ENCODE measurements around the gene CPZ. TPM values are rescaled to one million over a fixed set of nuclear protein-coding genes. Genes with fewer than 3 reads are reported as not detected.

CPZ gene
- polyA plus RNA-seq, 3 donors = not detected

DNA sequence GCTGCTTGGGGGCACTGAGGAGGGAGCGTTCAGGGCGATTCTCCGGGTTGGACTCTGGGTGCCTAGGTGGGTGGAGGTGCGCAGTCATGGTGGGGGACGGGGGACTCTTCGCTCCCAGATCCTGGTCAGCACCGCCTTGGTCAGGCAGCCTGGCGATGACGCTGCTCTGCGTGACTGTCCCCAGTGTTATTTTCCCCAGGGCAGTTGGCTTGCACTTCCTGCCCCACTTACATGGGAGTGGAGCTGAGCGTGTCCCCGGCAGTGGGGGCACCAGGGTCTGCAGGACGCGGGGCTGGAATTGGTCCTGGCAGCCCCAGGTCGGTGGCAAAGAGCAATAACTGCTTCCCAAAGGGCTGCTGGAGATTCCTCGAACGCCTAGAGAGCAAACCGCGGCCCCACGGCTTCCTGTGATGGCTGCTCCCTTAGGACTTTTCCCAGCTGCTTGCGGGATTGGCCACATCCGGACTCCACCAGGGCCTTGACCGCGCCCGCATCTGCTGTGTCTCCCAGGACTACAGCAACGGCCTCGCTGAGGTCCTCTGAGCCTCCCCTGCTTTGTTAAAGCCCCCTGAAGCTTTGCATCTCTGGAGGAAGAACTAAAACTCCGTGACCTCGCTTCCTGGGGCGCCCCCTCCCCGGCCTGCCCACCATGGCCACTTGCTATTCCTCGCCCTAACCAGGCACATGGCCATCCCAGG is 47.7 kb upstream of the CPZ start:
- Histone ChIP-seq H3K9me3 (replicated peaks in 1 of 2; ENCODE audit: control insufficient read depth in 1 of 2, insufficient read depth in 1 of 2, low read length in 2 of 2) (peaks cover 0 to 6% of the 10 kb centered on the region in 2 donors), H3K9ac (ENCODE audit: insufficient read depth, low read length, poor library complexity, severe bottlenecking) (no peak overlapping the region), H3K36me3 (replicated peaks in 1 of 2; ENCODE audit: control insufficient read depth in 1 of 2, insufficient read depth in 2 of 2, low read length in 2 of 2) (no peaks in the 10 kb centered on the region), H3K4me2 (replicated peaks; ENCODE audit: extremely low read depth, low read length, poor library complexity, severe bottlenecking) (no peak overlapping the region), H3K79me2 (ENCODE audit: insufficient read depth, low read length) (no peaks in the 10 kb centered on the region), H3K4me3 (replicated peaks in 1 of 3; ENCODE audit: low read depth in 2 of 3, low read length in 3 of 3) (no peak overlapping the region), H3K27me3 (ENCODE audit: control insufficient read depth in 2 of 2, insufficient read depth in 2 of 2, low read length in 2 of 2) (no peaks in the 10 kb centered on the region), H4K20me1 (ENCODE audit: insufficient read depth, low read length) (no peaks in the 10 kb centered on the region), H3K4me1 (ENCODE audit: control insufficient read depth in 1 of 2, insufficient read depth in 2 of 2, low read length in 2 of 2) (no peaks in the 10 kb centered on the region), H3K27ac (ENCODE audit: low read depth in 1 of 2, low read length in 2 of 2) (no peak overlapping the region), H2AFZ (ENCODE audit: insufficient read depth, low read depth, low read length, poor library complexity, severe bottlenecking) (no peak overlapping the region)
- no peak overlapping the region for H3K4me3 Mint-ChIP-seq
- DNase-seq = no peak
- peaks cover 2 to 7% (median 3%) of the 10 kb centered on the region in 3 donors for H3K27me3 Mint-ChIP-seq (ENCODE audit: low read depth in 3 of 3)
- intact Hi-C loops (cut with micrococcal nuclease) = no loop called here
- peaks cover 2% of the 10 kb centered on the region for H3K4me1 Mint-ChIP-seq
- TF ChIP-seq, protein P1, sequence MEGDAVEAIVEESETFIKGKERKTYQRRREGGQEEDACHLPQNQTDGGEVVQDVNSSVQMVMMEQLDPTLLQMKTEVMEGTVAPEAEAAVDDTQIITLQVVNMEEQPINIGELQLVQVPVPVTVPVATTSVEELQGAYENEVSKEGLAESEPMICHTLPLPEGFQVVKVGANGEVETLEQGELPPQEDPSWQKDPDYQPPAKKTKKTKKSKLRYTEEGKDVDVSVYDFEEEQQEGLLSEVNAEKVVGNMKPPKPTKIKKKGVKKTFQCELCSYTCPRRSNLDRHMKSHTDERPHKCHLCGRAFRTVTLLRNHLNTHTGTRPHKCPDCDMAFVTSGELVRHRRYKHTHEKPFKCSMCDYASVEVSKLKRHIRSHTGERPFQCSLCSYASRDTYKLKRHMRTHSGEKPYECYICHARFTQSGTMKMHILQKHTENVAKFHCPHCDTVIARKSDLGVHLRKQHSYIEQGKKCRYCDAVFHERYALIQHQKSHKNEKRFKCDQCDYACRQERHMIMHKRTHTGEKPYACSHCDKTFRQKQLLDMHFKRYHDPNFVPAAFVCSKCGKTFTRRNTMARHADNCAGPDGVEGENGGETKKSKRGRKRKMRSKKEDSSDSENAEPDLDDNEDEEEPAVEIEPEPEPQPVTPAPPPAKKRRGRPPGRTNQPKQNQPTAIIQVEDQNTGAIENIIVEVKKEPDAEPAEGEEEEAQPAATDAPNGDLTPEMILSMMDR (IDR thresholded peaks at IDR 0.05) = no peak
- no peaks in the 10 kb centered on the region for H3K36me3 Mint-ChIP-seq
- peaks cover 0 to 8% (median 0%) of the 10 kb centered on the region in 7 donors for H3K9me3 Mint-ChIP-seq
- WGBS (ENCODE audit: insufficient coverage) = 76% methylated on average over 32 of the region's 32 CpGs
- peak overlapping the region in 1 of 7 donors; percentile 64 for H3K27ac Mint-ChIP-seq

DNA sequence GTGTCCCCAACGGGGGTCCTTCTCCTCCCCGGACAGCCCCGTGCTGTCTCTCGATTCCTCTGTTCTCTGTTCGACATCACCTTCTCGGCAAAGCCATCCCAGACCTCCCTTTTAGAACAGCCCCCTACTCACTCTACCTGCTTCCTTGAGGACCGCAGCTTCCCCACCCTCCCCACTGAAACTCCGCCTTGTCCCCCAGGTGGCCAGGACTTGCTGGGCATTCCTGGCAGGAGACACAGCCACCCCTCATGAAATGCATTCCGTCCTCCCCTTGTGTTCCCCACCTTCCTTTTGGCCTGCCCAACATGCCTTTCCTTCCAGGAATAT is 47.2 kb upstream of the CPZ start:
- no peak overlapping the region for H2AFZ ChIP-seq (ENCODE audit: insufficient read depth, low read depth, low read length, poor library complexity, severe bottlenecking)

More for the DNA sequence above, 47.2 kb upstream of the CPZ start:
- peaks cover 2 to 7% (median 3%) of the 10 kb centered on the region in 3 donors for H3K27me3 Mint-ChIP-seq (ENCODE audit: low read depth in 3 of 3)
- Histone ChIP-seq H3K9me3 (replicated peaks in 1 of 2; ENCODE audit: control insufficient read depth in 1 of 2, insufficient read depth in 1 of 2, low read length in 2 of 2) (peaks cover 0 to 6% of the 10 kb centered on the region in 2 donors), H3K4me3 (replicated peaks in 1 of 3; ENCODE audit: low read depth in 2 of 3, low read length in 3 of 3) (no peak overlapping the region), H3K79me2 (ENCODE audit: insufficient read depth, low read length) (no peaks in the 10 kb centered on the region), H3K4me2 (replicated peaks; ENCODE audit: extremely low read depth, low read length, poor library complexity, severe bottlenecking) (no peak overlapping the region), H3K36me3 (replicated peaks in 1 of 2; ENCODE audit: control insufficient read depth in 1 of 2, insufficient read depth in 2 of 2, low read length in 2 of 2) (no peaks in the 10 kb centered on the region), H3K27me3 (ENCODE audit: control insufficient read depth in 2 of 2, insufficient read depth in 2 of 2, low read length in 2 of 2) (no peaks in the 10 kb centered on the region), H4K20me1 (ENCODE audit: insufficient read depth, low read length) (no peaks in the 10 kb centered on the region), H3K4me1 (ENCODE audit: control insufficient read depth in 1 of 2, insufficient read depth in 2 of 2, low read length in 2 of 2) (no peaks in the 10 kb centered on the region), H3K9ac (ENCODE audit: insufficient read depth, low read length, poor library complexity, severe bottlenecking) (no peak overlapping the region), H3K27ac (ENCODE audit: low read depth in 1 of 2, low read length in 2 of 2) (no peak overlapping the region)
- WGBS (ENCODE audit: insufficient coverage) = 73% methylated on average over 8 of the region's 9 CpGs
- intact Hi-C loops (cut with micrococcal nuclease) = no loop called here
- H3K4me3 Mint-ChIP-seq = no peak overlapping the region
- TF ChIP-seq, protein P1 (IDR thresholded peaks at IDR 0.05) = no peak
- H3K36me3 Mint-ChIP-seq = no peaks in the 10 kb centered on the region
- no peak for DNase-seq
- H3K4me1 Mint-ChIP-seq = peaks cover 2% of the 10 kb centered on the region
- peak overlapping the region in 1 of 7 donors; percentile 64 for H3K27ac Mint-ChIP-seq
- H3K9me3 Mint-ChIP-seq = peaks cover 0 to 9% (median 0%) of the 10 kb centered on the region in 7 donors
